ENCODE data around the gene CLDN16. TPM values are rescaled to one million over a fixed set of nuclear protein-coding genes. Genes with fewer than 3 reads are reported as not detected.

CLDN16 gene
- total RNA-seq, 1 donor from 2014 or later: not detected

- no peak overlapping the region for H3K4me3 ChIP-seq
- no peaks in the 10 kb centered on the region for H3K4me1 ChIP-seq
- intact Hi-C loops (cut with DNase I): no loop called here
- TF ChIP-seq CTCF (IDR thresholded peaks at IDR 0.05): no peak
- no peaks in the 10 kb centered on the region for H3K36me3 ChIP-seq
- no peak overlapping the region for H3K27ac ChIP-seq
- H3K27me3 ChIP-seq: no peaks in the 10 kb centered on the region
- H3K9me3 ChIP-seq: no peaks in the 10 kb centered on the region
- no peak for DNase-seq (ENCODE audit: low spot score in 2 of 2)
Measured at GRCh38 chr3:190443257-190443656, 55.3 kb downstream of the CLDN16 start.

- no peak overlapping the region for H3K27ac ChIP-seq
Measured at GRCh38 chr3:190444006-190444405, 56.0 kb downstream of the CLDN16 start.

GRCh38 chr3:190444576-190445145, 56.7 kb downstream of the CLDN16 start:
- Histone ChIP-seq H3K27ac (no peak overlapping the region), H3K4me3 (no peak overlapping the region), H3K9me3 (no peaks in the 10 kb centered on the region), H3K27me3 (no peaks in the 10 kb centered on the region), H3K36me3 (no peaks in the 10 kb centered on the region), H3K4me1 (no peaks in the 10 kb centered on the region)
- no peak for DNase-seq (ENCODE audit: low spot score in 2 of 2)
- TF ChIP-seq CTCF (IDR thresholded peaks at IDR 0.05): no peak
- intact Hi-C loops (cut with DNase I): no loop called here

More at GRCh38 chr3:190444006-190444405, 56.0 kb downstream of the CLDN16 start:
- no peak for DNase-seq (ENCODE audit: low spot score in 2 of 2)
- intact Hi-C loops (cut with DNase I): no loop called here
- no peaks in the 10 kb centered on the region for H3K36me3 ChIP-seq
- H3K27me3 ChIP-seq: no peaks in the 10 kb centered on the region
- no peaks in the 10 kb centered on the region for H3K9me3 ChIP-seq
- TF ChIP-seq CTCF (IDR thresholded peaks at IDR 0.05): no peak
- no peak overlapping the region for H3K4me3 ChIP-seq
- H3K4me1 ChIP-seq: no peaks in the 10 kb centered on the region

- Histone ChIP-seq H3K4me1 (no peaks in the 10 kb centered on the region), H3K36me3 (no peaks in the 10 kb centered on the region), H3K4me3 (no peak overlapping the region), H3K27me3 (no peaks in the 10 kb centered on the region), H3K27ac (no peak overlapping the region), H3K9me3 (no peaks in the 10 kb centered on the region)
- intact Hi-C loops (cut with DNase I): no loop called here
- no peak for DNase-seq (ENCODE audit: low spot score in 2 of 2)
- no peak for TF ChIP-seq CTCF (IDR thresholded peaks at IDR 0.05)
Measured at GRCh38 chr3:190446573-190447279, 58.8 kb downstream of the CLDN16 start.

- intact Hi-C loops (cut with DNase I): no loop called here
- no peaks in the 10 kb centered on the region for H3K9me3 ChIP-seq
- no peaks in the 10 kb centered on the region for H3K4me1 ChIP-seq
- no peaks in the 10 kb centered on the region for H3K27me3 ChIP-seq
- no peaks in the 10 kb centered on the region for H3K36me3 ChIP-seq
- no peak overlapping the region for H3K27ac ChIP-seq
- DNase-seq (ENCODE audit: low spot score in 2 of 2): no peak
- H3K4me3 ChIP-seq: no peak overlapping the region
- TF ChIP-seq CTCF (IDR thresholded peaks at IDR 0.05): no peak
Measured at GRCh38 chr3:190448256-190448655, 60.3 kb downstream of the CLDN16 start.

All from ascending aorta (tissue), 2 donors.